ENCODE measurements around the gene C2orf78. TPM values are rescaled to one million over a fixed set of nuclear protein-coding genes. Genes with fewer than 3 reads are reported as not detected.
"Not testable (repeated sequence)": the region's sequence is repeated elsewhere in the genome, so short reads cannot be mapped to it uniquely, and the experiment has no call there.

The C2orf78 gene
- polyA plus RNA-seq, 1 donor: not detected

DNA sequence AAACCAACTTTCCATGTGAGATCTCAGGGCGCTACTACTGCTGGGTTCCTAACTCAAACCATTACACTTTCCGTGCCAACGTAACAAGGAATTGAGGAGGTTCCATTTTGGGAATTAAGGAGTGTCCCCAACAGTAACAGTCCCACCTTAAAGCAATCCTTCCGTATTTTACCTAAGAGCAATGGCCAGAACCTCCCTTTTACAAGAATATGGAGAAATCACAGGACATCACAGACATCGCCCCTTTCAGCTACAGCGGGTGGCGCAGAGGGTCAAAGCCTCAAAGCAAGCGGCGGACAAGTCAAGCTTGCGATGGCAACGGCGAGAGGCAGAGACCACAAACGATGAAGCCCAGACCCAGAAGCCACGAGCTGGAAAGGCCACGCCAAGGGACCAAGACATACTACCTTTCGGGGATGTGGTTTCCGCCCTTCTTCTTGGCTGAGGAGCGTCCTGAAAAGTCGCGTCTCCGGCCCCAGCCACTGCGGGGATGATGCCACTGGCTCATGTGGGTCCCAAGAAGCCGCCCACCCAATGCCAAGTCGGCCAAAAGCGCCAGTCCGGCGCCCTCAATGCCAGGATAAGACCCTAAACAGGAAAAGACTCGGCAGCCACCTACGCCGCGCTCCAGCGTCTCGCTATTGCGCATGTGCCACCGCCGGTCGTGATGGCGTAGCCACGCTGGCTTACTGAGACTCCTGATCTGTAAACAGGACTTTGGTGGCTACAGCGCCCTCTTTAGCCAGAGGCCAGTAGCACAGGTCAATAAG is 4.3 kb upstream of the C2orf78 start, which contains the start of gene DUSP11:
Gene DUSP11, minus strand, starts transcription at position 637 of the 770 bp plus-strand sequence. Its CDS starts 129 bp downstream, at position 508.
- Histone ChIP-seq H3K27ac (ENCODE audit: low read length) (peak within 1 kb of the TSS; percentile 73), H3K9me3 (ENCODE audit: control insufficient read depth, low read depth, low read length) (no peaks in the 10 kb centered on the region), H3K4me1 (ENCODE audit: control insufficient read depth, insufficient read depth, low read length) (peaks cover 5% of the 10 kb centered on the region), H3K4me3 (ENCODE audit: low read length) (peak within 1 kb of the TSS; percentile 74), H3K27me3 (ENCODE audit: control insufficient read depth, insufficient read depth, low read length) (no peaks in the 10 kb centered on the region), H3K36me3 (ENCODE audit: control insufficient read depth, insufficient read depth, low read length) (peaks cover 17% of the 10 kb centered on the region)
- DNase-seq: peak; percentile 93
- WGBS (ENCODE audit: insufficient coverage, low lambda C conversion rate): no CpG with 5 or more reads among the region's 40 CpGs

DNA sequence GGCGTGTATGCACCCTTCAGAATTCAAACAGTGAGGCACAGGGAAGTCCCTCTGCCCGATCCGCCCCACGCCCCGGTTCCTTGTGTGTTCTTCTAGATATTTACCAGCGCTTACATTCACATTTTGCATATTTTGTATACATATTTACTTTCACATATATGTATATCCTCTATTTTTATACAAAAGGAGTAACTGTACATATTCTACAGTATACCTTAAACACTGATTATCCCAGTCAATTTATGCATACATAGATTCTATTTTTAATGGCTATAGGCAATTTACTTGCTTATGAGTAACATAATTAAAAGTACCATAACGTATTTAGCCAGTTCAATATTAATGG is 3.8 kb upstream of the C2orf78 start:
- Histone ChIP-seq H3K27ac (ENCODE audit: low read length) (no peak overlapping the region), H3K4me1 (ENCODE audit: control insufficient read depth, insufficient read depth, low read length) (peaks cover 5% of the 10 kb centered on the region), H3K36me3 (ENCODE audit: control insufficient read depth, insufficient read depth, low read length) (peaks cover 11% of the 10 kb centered on the region), H3K27me3 (ENCODE audit: control insufficient read depth, insufficient read depth, low read length) (no peaks in the 10 kb centered on the region), H3K4me3 (ENCODE audit: low read length) (peak overlapping the region; percentile 74), H3K9me3 (ENCODE audit: control insufficient read depth, low read depth, low read length) (no peaks in the 10 kb centered on the region)
- DNase-seq: no peak
- WGBS (ENCODE audit: insufficient coverage, low lambda C conversion rate): 14% methylated on average over 2 of the region's 7 CpGs

DNA sequence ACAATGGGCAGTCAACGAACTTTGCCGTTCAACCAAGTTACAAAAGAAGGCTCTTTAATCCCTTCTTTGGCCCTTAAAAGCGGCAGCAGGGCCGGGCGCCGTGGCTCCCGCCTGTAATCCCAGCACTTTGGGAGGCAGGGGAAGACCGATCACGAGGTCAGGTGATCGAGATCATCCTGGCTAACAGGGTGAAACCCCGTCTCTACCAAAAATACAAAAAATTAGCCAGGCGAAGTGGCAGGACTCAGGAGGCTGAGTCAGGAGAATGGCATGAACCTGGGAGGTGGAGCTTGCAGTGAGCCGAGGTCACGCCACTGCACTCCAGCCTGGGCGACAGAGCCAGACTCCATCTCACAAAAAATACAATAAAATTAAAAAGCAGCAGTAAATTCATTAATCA is 581 bp upstream of the C2orf78 start:
- H3K9me3 ChIP-seq (ENCODE audit: control insufficient read depth, low read depth, low read length); H3K27me3 ChIP-seq (ENCODE audit: control insufficient read depth, insufficient read depth, low read length); H3K4me3 ChIP-seq (ENCODE audit: low read length); H3K4me1 ChIP-seq (ENCODE audit: control insufficient read depth, insufficient read depth, low read length); H3K36me3 ChIP-seq (ENCODE audit: control insufficient read depth, insufficient read depth, low read length); H3K27ac ChIP-seq (ENCODE audit: low read length); DNase-seq: not testable (repeated sequence)
- no CpG with 5 or more reads among the region's 15 CpGs for WGBS (ENCODE audit: insufficient coverage, low lambda C conversion rate)

DNA sequence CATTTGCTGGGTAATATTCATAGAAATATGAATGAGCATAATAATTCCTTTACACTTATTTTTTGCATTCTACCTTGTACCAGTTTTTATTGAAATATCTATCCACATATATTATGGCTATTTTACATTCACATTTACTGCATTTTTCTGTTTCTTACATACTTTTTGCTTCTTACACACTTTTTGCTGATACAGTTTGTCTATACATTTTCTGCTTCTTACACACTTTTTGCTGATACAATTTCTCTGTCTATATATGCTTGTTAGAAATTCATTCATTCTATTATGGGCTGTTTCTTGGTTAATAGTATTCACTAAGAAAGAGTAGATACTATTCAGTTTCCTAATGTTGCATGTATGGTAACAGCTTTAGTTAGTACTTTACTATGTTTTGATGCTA is 27.9 kb downstream of the C2orf78 start:
- H3K27ac ChIP-seq (ENCODE audit: low read length): no peak overlapping the region
- H3K4me1 ChIP-seq (ENCODE audit: control insufficient read depth, insufficient read depth, low read length): peaks cover 10% of the 10 kb centered on the region
- H3K4me3 ChIP-seq (ENCODE audit: low read length): no peak overlapping the region
- H3K36me3 ChIP-seq (ENCODE audit: control insufficient read depth, insufficient read depth, low read length): no peaks in the 10 kb centered on the region
- H3K27me3 ChIP-seq (ENCODE audit: control insufficient read depth, insufficient read depth, low read length): no peaks in the 10 kb centered on the region
- DNase-seq: no peak
- no peaks in the 10 kb centered on the region for H3K9me3 ChIP-seq (ENCODE audit: control insufficient read depth, low read depth, low read length)

DNA sequence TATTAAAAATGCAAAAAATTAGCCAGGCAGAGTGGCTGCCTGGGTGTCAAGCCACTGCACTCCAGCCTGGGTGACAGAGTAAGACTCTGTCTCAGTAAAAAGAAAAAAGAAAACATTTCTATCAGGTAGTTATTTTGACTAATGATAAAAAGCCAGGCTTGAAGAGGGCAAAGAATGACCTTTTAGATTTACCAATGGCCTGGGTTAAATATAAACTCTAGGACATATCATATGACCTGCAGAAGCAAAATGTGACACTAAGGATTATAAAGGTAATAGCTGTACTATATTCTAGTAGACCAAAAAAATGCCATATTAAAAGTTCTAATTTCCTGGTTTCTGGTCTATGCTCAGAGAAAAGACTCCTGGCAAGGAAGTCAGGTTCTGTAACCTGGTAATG is 28.7 kb downstream of the C2orf78 start:
- H3K4me1 ChIP-seq (ENCODE audit: control insufficient read depth, insufficient read depth, low read length): peaks cover 10% of the 10 kb centered on the region
- no peak overlapping the region for H3K4me3 ChIP-seq (ENCODE audit: low read length)
- DNase-seq: peak in 1 of 2 donors; percentile 41
- H3K27ac ChIP-seq (ENCODE audit: low read length): peak overlapping the region; percentile 34
- no peaks in the 10 kb centered on the region for H3K27me3 ChIP-seq (ENCODE audit: control insufficient read depth, insufficient read depth, low read length)
- no peaks in the 10 kb centered on the region for H3K36me3 ChIP-seq (ENCODE audit: control insufficient read depth, insufficient read depth, low read length)
- no peaks in the 10 kb centered on the region for H3K9me3 ChIP-seq (ENCODE audit: control insufficient read depth, low read depth, low read length)

DNA sequence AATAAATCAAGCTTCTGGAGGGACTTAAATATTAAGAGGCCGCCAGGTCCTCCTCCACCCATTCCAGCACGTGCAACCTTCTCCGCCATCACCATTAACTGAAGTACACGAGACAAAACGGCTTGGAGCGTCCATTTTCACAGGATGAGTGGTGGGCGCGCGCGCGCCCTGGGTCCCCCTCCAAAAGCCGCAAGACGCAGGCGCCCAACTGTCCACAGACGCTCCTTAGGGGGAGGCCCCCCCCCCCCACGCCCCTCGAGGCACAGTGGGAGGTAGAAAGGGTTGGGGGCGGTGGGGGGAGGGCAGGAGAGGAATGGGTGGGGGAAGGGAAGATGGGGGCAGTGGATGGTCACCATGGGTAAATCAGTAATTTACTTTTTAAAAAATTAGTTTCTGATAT is 34.3 kb downstream of the C2orf78 start:
- no peak for DNase-seq
- WGBS (ENCODE audit: insufficient coverage, low lambda C conversion rate): no CpG with 5 or more reads among the region's 18 CpGs
- no peaks in the 10 kb centered on the region for H3K36me3 ChIP-seq (ENCODE audit: control insufficient read depth, insufficient read depth, low read length)
- peaks cover under 1% of the 10 kb centered on the region for H3K4me1 ChIP-seq (ENCODE audit: control insufficient read depth, insufficient read depth, low read length)
- no peaks in the 10 kb centered on the region for H3K9me3 ChIP-seq (ENCODE audit: control insufficient read depth, low read depth, low read length)
- H3K27me3 ChIP-seq (ENCODE audit: control insufficient read depth, insufficient read depth, low read length): no peaks in the 10 kb centered on the region
- H3K27ac ChIP-seq (ENCODE audit: low read length): no peak overlapping the region
- H3K4me3 ChIP-seq (ENCODE audit: low read length): no peak overlapping the region

DNA sequence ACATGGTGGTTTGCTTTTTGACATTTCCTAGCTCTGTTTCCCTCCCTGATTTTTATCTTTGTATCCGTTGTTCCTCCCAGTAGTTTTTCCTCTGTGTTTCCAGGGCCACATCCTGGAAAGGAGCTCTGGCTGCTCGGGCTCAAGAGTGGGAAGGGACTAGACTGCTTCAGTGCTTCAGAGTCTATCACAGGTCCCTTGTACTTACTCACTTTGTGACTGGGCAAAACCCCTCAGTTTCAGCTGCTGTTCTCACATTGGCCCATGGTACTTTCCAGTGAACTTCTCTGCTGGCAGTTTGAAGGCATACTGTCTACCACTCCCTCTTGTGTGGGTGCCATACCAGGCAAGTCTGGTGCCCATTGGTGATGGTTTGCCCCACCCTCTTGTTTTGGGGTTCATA is 37.2 kb downstream of the C2orf78 start:
- DNase-seq: no peak
- no peaks in the 10 kb centered on the region for H3K9me3 ChIP-seq (ENCODE audit: control insufficient read depth, low read depth, low read length)
- no peaks in the 10 kb centered on the region for H3K27me3 ChIP-seq (ENCODE audit: control insufficient read depth, insufficient read depth, low read length)
- H3K4me3 ChIP-seq (ENCODE audit: low read length): no peak overlapping the region
- no CpG with 5 or more reads among the region's 2 CpGs for WGBS (ENCODE audit: insufficient coverage, low lambda C conversion rate)
- no peak overlapping the region for H3K27ac ChIP-seq (ENCODE audit: low read length)
- no peaks in the 10 kb centered on the region for H3K36me3 ChIP-seq (ENCODE audit: control insufficient read depth, insufficient read depth, low read length)
- H3K4me1 ChIP-seq (ENCODE audit: control insufficient read depth, insufficient read depth, low read length): no peaks in the 10 kb centered on the region

DNA sequence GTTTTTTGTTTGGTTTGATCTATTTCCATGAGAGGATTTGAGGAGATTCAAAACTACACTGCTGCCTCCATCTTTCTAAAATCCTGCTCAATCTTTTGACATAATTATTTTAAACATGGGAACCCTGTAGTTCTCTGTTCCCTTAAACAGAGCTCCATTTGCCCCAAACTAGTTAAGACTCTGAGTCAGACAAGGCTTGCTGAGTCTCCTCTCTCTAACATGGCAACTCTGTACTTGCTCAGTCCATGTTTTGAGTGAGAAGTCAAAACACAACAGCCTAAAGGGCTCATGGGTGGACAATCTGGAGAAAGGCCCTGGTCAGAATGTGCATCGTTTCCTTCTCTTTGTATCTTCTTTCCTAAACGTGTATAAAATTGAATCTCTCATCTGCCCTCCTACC is 37.7 kb downstream of the C2orf78 start:
- no CpG with 5 or more reads among the region's 2 CpGs for WGBS (ENCODE audit: insufficient coverage, low lambda C conversion rate)
- H3K36me3 ChIP-seq (ENCODE audit: control insufficient read depth, insufficient read depth, low read length): no peaks in the 10 kb centered on the region
- no peaks in the 10 kb centered on the region for H3K9me3 ChIP-seq (ENCODE audit: control insufficient read depth, low read depth, low read length)
- no peak for DNase-seq
- H3K27ac ChIP-seq (ENCODE audit: low read length): no peak overlapping the region
- H3K27me3 ChIP-seq (ENCODE audit: control insufficient read depth, insufficient read depth, low read length): no peaks in the 10 kb centered on the region
- H3K4me1 ChIP-seq (ENCODE audit: control insufficient read depth, insufficient read depth, low read length): no peaks in the 10 kb centered on the region
- no peak overlapping the region for H3K4me3 ChIP-seq (ENCODE audit: low read length)

DNA sequence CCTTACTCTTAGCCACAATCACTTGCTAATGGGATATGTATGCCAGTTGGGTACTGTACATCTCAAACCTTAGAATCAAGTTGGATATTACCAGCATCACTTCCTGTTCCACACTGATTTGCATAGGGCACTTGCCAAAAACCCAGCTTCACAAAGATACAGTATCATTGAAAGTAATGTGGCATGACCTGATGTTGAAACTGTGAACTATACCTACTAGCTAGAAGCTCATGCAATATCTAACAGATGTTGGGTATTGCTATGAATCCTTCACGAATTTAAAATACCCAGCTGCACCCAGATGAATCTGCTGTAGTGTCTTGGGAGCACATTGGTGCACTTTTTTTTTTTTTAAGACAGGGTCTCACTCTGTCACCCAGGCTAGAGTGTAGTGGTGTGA is 38.3 kb downstream of the C2orf78 start:
- no CpG with 5 or more reads among the region's 1 CpG for WGBS (ENCODE audit: insufficient coverage, low lambda C conversion rate)
- no peak for DNase-seq

DNA sequence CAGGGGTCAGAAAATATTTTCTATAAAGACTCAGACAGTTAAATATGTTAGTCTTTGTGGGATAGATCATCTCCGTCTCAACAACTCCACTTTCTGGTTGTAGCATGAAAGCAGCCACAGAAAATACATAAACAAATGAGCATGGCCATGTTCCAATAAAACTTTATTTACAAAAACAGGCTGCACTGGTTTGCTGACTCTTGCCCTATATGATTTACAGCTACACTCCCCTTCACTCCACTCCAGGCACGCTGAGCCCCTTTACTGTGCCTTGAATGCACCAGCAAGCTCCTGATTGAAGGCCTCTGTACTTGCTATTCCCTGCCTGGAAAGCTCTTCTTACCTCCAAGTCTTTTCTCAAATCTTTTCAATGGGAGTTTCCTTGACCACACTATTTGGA is 39.0 kb downstream of the C2orf78 start:
- no peak for DNase-seq

More for the DNA sequence above, 38.3 kb downstream of the C2orf78 start:
- Histone ChIP-seq H3K27me3 (ENCODE audit: control insufficient read depth, insufficient read depth, low read length) (no peaks in the 10 kb centered on the region), H3K4me3 (ENCODE audit: low read length) (no peak overlapping the region), H3K9me3 (ENCODE audit: control insufficient read depth, low read depth, low read length) (no peaks in the 10 kb centered on the region), H3K4me1 (ENCODE audit: control insufficient read depth, insufficient read depth, low read length) (no peaks in the 10 kb centered on the region), H3K27ac (ENCODE audit: low read length) (no peak overlapping the region), H3K36me3 (ENCODE audit: control insufficient read depth, insufficient read depth, low read length) (no peaks in the 10 kb centered on the region)

DNA sequence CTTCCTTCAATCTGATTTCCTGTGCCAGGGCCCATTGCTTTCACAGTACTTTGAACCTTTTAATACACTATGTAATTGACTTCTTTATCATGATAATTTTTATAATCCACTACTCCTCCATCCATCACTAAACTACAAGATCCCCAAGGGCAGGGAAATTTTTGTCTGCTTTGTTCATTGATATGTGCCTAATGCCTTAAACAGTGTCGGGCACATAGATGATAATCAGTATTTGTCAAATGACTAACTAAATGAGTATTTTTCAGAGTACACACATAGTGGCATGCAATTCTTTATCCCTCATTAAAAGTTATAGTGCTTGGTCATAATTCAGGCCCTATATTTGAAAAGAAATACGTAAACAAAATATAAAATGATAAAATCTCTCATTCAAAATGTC is 39.4 kb downstream of the C2orf78 start:
- Histone ChIP-seq H3K9me3 (ENCODE audit: control insufficient read depth, low read depth, low read length) (no peaks in the 10 kb centered on the region), H3K27me3 (ENCODE audit: control insufficient read depth, insufficient read depth, low read length) (no peaks in the 10 kb centered on the region), H3K36me3 (ENCODE audit: control insufficient read depth, insufficient read depth, low read length) (no peaks in the 10 kb centered on the region), H3K27ac (ENCODE audit: low read length) (no peak overlapping the region), H3K4me3 (ENCODE audit: low read length) (no peak overlapping the region), H3K4me1 (ENCODE audit: control insufficient read depth, insufficient read depth, low read length) (peaks cover 4% of the 10 kb centered on the region)
- no peak for DNase-seq
- 61% methylated on average over 2 of the region's 2 CpGs for WGBS (ENCODE audit: insufficient coverage, low lambda C conversion rate)

More for the DNA sequence above, 39.0 kb downstream of the C2orf78 start:
- 100% methylated on average over 1 of the region's 2 CpGs for WGBS (ENCODE audit: insufficient coverage, low lambda C conversion rate)
- Histone ChIP-seq H3K36me3 (ENCODE audit: control insufficient read depth, insufficient read depth, low read length) (no peaks in the 10 kb centered on the region), H3K27ac (ENCODE audit: low read length) (no peak overlapping the region), H3K4me3 (ENCODE audit: low read length) (no peak overlapping the region), H3K9me3 (ENCODE audit: control insufficient read depth, low read depth, low read length) (no peaks in the 10 kb centered on the region), H3K27me3 (ENCODE audit: control insufficient read depth, insufficient read depth, low read length) (no peaks in the 10 kb centered on the region), H3K4me1 (ENCODE audit: control insufficient read depth, insufficient read depth, low read length) (peaks cover 1% of the 10 kb centered on the region)

Measured in large intestine (tissue), 3 donors.